Stimulated activated CD4-positive, alpha-beta T cell treated with anti-CD3 and anti-CD28 coated beads, Interleukin-15, amount 100 ng/mL, for 48 hours (primary cell): ENCODE results near the gene KRTAP10-7.
"Not testable (repeated sequence)": the region's sequence is repeated elsewhere in the genome, so short reads cannot be mapped to it uniquely, and the experiment has no call there.

Experiments
- DNase-seq, 2 donors: peaks; one replicate each; pipeline ENCODE4 v3.0.0-alpha.2; 2020; ENCODE audit warnings: low read depth in 2 of 2

KRTAP10-7 gene

GRCh38 chr21:44600118-44600978, at the start of gene KRTAP10-7:
TSS of gene KRTAP10-7 (plus strand) at chr21:44600597. CDS start at chr21:44600622, 25 bp downstream.
- DNase-seq = not testable (repeated sequence)

GRCh38 chr21:44550807-44551206, 49.6 kb upstream of the KRTAP10-7 start:
- no peak for DNase-seq

- no peak for DNase-seq
Measured at GRCh38 chr21:44551340-44551961, 48.9 kb upstream of the KRTAP10-7 start, which contains the start of gene KRTAP10-2. TSS of gene KRTAP10-2 (minus strand) at chr21:44551505. CDS start at chr21:44551458, 47 bp downstream.

GRCh38 chr21:44552136-44552535, 48.3 kb upstream of the KRTAP10-7 start:
- no peak for DNase-seq

GRCh38 chr21:44552681-44553080, 47.7 kb upstream of the KRTAP10-7 start:
- DNase-seq = no peak

GRCh38 chr21:44555200-44555875, 45.1 kb upstream of the KRTAP10-7 start:
- DNase-seq = no peak

GRCh38 chr21:44556879-44557278, 43.5 kb upstream of the KRTAP10-7 start:
- DNase-seq = no peak

- no peak for DNase-seq
Measured at GRCh38 chr21:44557491-44558328, 42.7 kb upstream of the KRTAP10-7 start.

GRCh38 chr21:44558329-44558675, 42.1 kb upstream of the KRTAP10-7 start:
- DNase-seq = not testable (repeated sequence)

- no peak for DNase-seq
Measured at GRCh38 chr21:44558695-44559094, 41.7 kb upstream of the KRTAP10-7 start, which contains the start of gene KRTAP10-3. TSS of gene KRTAP10-3 (minus strand) at chr21:44558795. CDS start at chr21:44558715, 80 bp downstream.

GRCh38 chr21:44564099-44564498, 36.3 kb upstream of the KRTAP10-7 start:
- DNase-seq = no peak

GRCh38 chr21:44564886-44565598, 35.4 kb upstream of the KRTAP10-7 start:
- no peak for DNase-seq

GRCh38 chr21:44566403-44566802, 34.0 kb upstream of the KRTAP10-7 start:
- DNase-seq = no peak

- DNase-seq = no peak
Measured at GRCh38 chr21:44567481-44568171, 32.8 kb upstream of the KRTAP10-7 start.

GRCh38 chr21:44568261-44568660, 32.1 kb upstream of the KRTAP10-7 start:
- no peak for DNase-seq

- no peak for DNase-seq
Measured at GRCh38 chr21:44568667-44569556, 31.5 kb upstream of the KRTAP10-7 start.

GRCh38 chr21:44569861-44570517, 30.4 kb upstream of the KRTAP10-7 start:
- no peak for DNase-seq

GRCh38 chr21:44571296-44571695, 29.1 kb upstream of the KRTAP10-7 start:
- DNase-seq = no peak
